Activated CD4-positive, alpha-beta T cell treated with anti-CD3 and anti-CD28 coated beads for 36 hours (primary cell): ENCODE data around the gene CFAP68. TPM values are rescaled to one million over a fixed set of nuclear protein-coding genes. Genes with fewer than 3 reads are reported as not detected.
A peak's percentile ranks its signal among the peaks of the same experiment; 100 is the strongest.

Experiments
- ATAC-seq: fragments of 200-7000 bp; cut with Tn5 transposase; one replicate; pipeline ENCODE4 v1.10.0; 2021; ENCODE audit warnings: mild to moderate bottlenecking, moderate library complexity
- CTCF ChIA-PET: fragments of 350-600 bp; sonication (Branson Sonifier 250); formaldehyde crosslinking; loops from one replicate; lab custom pipeline; 2021; ENCODE audit warnings: antibody characterized with exemption; lab: Charles Lee
- POLR2A ChIA-PET: fragments of 350-600 bp; sonication (Branson Sonifier 250); formaldehyde crosslinking; loops from one replicate; lab custom pipeline; 2021; ENCODE audit warnings: antibody characterized with exemption, inconsistent platforms; lab: Charles Lee
- DNase-seq: peaks from one replicate; pipeline ENCODE4 v3.0.0-alpha.2; 2020
- H3K27ac Mint-ChIP-seq: one replicate; pipeline ENCODE4 v1.8.0; 2021; ENCODE audit warnings: mixed read lengths
- H3K27me3 Mint-ChIP-seq: one replicate; pipeline ENCODE4 v1.8.0; 2021; ENCODE audit warnings: mixed read lengths
- H3K36me3 Mint-ChIP-seq: one replicate; pipeline ENCODE4 v1.8.0; 2021; ENCODE audit warnings: low read depth, mixed read lengths
- H3K4me1 Mint-ChIP-seq: one replicate; pipeline ENCODE4 v1.8.0; 2021; ENCODE audit warnings: mixed read lengths
- H3K4me3 Mint-ChIP-seq: one replicate; pipeline ENCODE4 v1.8.0; 2021; ENCODE audit warnings: mild to moderate bottlenecking, moderate library complexity, mixed read lengths
- H3K9me3 Mint-ChIP-seq: one replicate; pipeline ENCODE4 v1.8.0; 2021; ENCODE audit warnings: low read depth, mixed read lengths
- intact Hi-C, 2 experiments: fragments of 100-400 bp; cut with DNase I in 1 of 2; cut with micrococcal nuclease in 1 of 2; formaldehyde crosslinking; loops; one replicate each; pipeline versions ENCODE4 v1.14.2 to v1.15.1; 2022 to 2024; cut with DNase I, micrococcal nuclease
- total RNA-seq, 2 experiments: library from RNA; stranded (reverse); gene quantifications; one replicate each; pipeline ENCODE4 v1.2.3, GENCODE V29; 2021

Gene CFAP68
- 10 to 100 TPM; 32.1 to 49.7 TPM for total RNA-seq

DNA sequence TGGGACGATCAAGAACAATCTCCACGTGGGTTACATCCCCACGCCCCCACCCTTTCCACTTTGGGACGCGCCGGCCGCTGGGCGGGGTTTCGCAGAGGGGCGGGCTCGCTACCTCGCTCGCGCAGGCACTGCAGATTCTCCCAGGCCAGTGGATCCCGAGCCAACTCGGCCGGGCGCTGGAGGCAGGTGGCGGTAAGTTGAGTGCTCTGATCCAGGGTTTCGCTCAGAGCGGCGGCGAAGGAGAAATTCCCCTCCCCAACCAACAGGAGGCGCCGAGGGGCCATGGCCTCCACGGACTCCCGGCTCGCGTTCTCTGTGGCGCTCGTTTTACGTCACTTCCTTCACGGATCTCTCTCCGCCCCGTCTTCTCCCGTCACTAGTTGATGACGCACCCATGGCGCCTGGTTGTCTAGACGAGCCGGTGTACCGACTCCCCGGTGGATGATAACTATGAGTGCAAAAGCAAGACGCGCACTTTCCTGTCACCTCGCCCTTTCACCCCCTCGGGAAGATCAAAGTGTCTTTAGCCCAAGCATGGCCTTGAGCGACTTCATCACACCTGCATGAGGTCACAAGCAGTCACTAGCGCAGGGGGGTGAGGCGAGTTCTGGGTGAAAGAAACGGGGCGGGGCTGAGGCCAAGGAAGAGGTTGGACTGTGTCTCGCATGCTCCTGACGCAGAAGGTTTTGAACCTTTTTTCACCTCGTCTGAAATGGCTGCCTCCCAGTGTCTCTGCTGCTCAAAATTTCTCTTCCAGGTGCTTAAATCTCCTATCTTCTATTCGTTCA is at the start of gene CFAP68, which contains the start of gene FDXACB1:
Gene CFAP68, plus strand, starts transcription at position 693 of the 788 bp plus-strand sequence. Its CDS starts 20 bp downstream, at position 713.
Gene FDXACB1, minus strand, starts transcription at position 317 of the 788 bp plus-strand sequence. Its CDS starts 33 bp downstream, at position 284.
- peak; percentile 92 for ATAC-seq
- POLR2A ChIA-PET, result no interaction called here
- Mint-ChIP-seq H3K4me3 (peak within 1 kb of the TSS; percentile 78), H3K36me3 (peaks cover 8% of the 10 kb centered on the region), H3K9me3 (no peaks in the 10 kb centered on the region), H3K4me1 (peaks cover 26% of the 10 kb centered on the region), H3K27me3 (no peaks in the 10 kb centered on the region), H3K27ac (peak within 1 kb of the TSS; percentile 96)
- intact Hi-C loops, result loop anchor here (1.0 to 10.0 kb wide), 15 partner anchors 8 to 401 kb away; partner anchors contain the start of genes ALG9 (in 2 of the 2), BCO2 (in 2 of the 2), DLAT (in 2 of the 2) and SDHD (in 2 of the 2)
- CTCF ChIA-PET, result interaction anchor here (0.6 to 1.6 kb wide), 5 partner anchors 53 to 349 kb away, joined by 3 to 5 read pairs (median 5); no protein-coding TSS in a partner anchor
- DNase-seq, result peak; percentile 97

- Mint-ChIP-seq H3K27me3 (no peaks in the 10 kb centered on the region), H3K4me3 (no peak overlapping the region), H3K9me3 (no peaks in the 10 kb centered on the region), H3K27ac (no peak overlapping the region), H3K36me3 (peaks cover 35% of the 10 kb centered on the region), H3K4me1 (peaks cover 23% of the 10 kb centered on the region)
- ATAC-seq (no peak), DNase-seq (no peak)
- ChIA-PET POLR2A (interaction anchor here (0.6 kb wide), 1 partner anchor 27 kb away, joined by 3 read pairs; no protein-coding TSS in a partner anchor), CTCF (interaction anchor here (0.9 to 4.3 kb wide), 4 partner anchors 9 to 275 kb away, joined by 3 to 22 read pairs (median 12); no protein-coding TSS in a partner anchor)
- intact Hi-C loops, result no loop called here
Observed at GRCh38 chr11:111833524-111833923, 45.8 kb upstream of the CFAP68 start.

- ChIA-PET CTCF (interaction anchor here (0.6 to 4.3 kb wide), 7 partner anchors 8 to 268 kb away, joined by 3 to 22 read pairs (median 5); no protein-coding TSS in a partner anchor), POLR2A (no interaction called here)
- no peak for ATAC-seq
- H3K27me3 Mint-ChIP-seq, result no peaks in the 10 kb centered on the region
- H3K4me1 Mint-ChIP-seq, result peaks cover 14% of the 10 kb centered on the region
- intact Hi-C loops, result no loop called here
- H3K36me3 Mint-ChIP-seq, result peaks cover 37% of the 10 kb centered on the region
- H3K9me3 Mint-ChIP-seq, result no peaks in the 10 kb centered on the region
- no peak overlapping the region for H3K27ac Mint-ChIP-seq
- DNase-seq, result no peak
- no peak overlapping the region for H3K4me3 Mint-ChIP-seq
Observed at GRCh38 chr11:111834432-111835163, 44.7 kb upstream of the CFAP68 start.

DNA sequence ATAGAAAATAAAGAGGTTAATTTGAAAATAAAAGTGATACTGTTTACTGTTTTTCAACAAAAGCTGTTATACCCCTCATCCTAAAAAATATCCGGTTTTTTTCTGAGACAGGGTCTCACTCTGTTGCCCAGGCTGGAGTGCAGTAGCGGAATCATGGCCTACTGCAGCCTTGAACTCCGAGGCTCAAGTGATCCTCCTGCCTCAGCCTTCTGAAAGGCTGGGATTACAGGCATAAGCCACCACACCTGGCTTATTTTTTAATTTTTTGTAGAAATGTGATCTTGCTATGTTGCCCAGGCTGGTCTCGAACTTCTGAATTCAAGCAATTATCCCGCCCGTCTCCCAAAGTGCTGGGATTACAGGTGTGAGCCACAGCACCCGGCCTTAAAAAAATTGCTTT is 43.7 kb upstream of the CFAP68 start:
- Mint-ChIP-seq H3K9me3 (no peaks in the 10 kb centered on the region), H3K4me1 (peaks cover 6% of the 10 kb centered on the region), H3K27me3 (no peaks in the 10 kb centered on the region), H3K27ac (no peak overlapping the region), H3K4me3 (no peak overlapping the region), H3K36me3 (peaks cover 37% of the 10 kb centered on the region)
- POLR2A ChIA-PET, result no interaction called here
- CTCF ChIA-PET, result interaction anchor here (0.9 to 3.7 kb wide), 4 partner anchors 10 to 269 kb away, joined by 3 to 18 read pairs (median 5); no protein-coding TSS in a partner anchor
- no peak for ATAC-seq
- intact Hi-C loops, result no loop called here
- no peak for DNase-seq

GRCh38 chr11:111836162-111836561 is 43.2 kb upstream of the CFAP68 start:
- CTCF ChIA-PET, result interaction anchor here (3.7 kb wide), 1 partner anchor 9 kb away, joined by 18 read pairs; no protein-coding TSS in a partner anchor
- peaks cover 37% of the 10 kb centered on the region for H3K36me3 Mint-ChIP-seq
- POLR2A ChIA-PET, result no interaction called here
- DNase-seq (no peak), ATAC-seq (no peak)
- H3K9me3 Mint-ChIP-seq, result no peaks in the 10 kb centered on the region
- peaks cover 7% of the 10 kb centered on the region for H3K4me1 Mint-ChIP-seq
- H3K27me3 Mint-ChIP-seq, result no peaks in the 10 kb centered on the region
- no peak overlapping the region for H3K27ac Mint-ChIP-seq
- intact Hi-C loops, result no loop called here
- H3K4me3 Mint-ChIP-seq, result no peak overlapping the region

DNA sequence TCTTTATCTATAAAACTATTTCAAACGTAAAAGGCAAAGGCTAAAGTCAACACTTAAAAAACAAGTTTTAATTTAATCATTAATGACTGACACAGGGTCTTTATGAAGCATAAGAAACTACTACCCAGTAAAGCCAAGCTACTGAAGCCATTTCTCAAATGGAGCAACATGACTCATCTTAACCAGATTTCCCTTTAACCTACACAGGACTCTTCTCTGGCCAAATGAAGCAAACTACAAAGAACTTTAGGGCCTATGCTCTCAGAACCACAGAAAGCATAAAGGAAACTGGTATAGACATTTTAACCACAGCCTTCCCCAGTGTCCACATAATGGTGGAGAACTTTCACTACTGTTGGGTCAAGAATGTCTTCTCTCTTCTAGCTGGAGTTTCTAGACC is 42.6 kb upstream of the CFAP68 start:
- Mint-ChIP-seq H3K27me3 (no peaks in the 10 kb centered on the region), H3K9me3 (no peaks in the 10 kb centered on the region), H3K36me3 (peaks cover 34% of the 10 kb centered on the region), H3K27ac (no peak overlapping the region), H3K4me3 (no peak overlapping the region), H3K4me1 (peaks cover 9% of the 10 kb centered on the region)
- no peak for DNase-seq
- intact Hi-C loops, result no loop called here
- CTCF ChIA-PET, result interaction anchor here (0.8 kb wide), 1 partner anchor 10 kb away, joined by 3 read pairs; no protein-coding TSS in a partner anchor
- POLR2A ChIA-PET, result interaction anchor here (0.6 kb wide), 1 partner anchor 277 kb away, joined by 3 read pairs; no protein-coding TSS in a partner anchor
- ATAC-seq, result no peak

GRCh38 chr11:111837366-111837891 is 41.9 kb upstream of the CFAP68 start:
- Mint-ChIP-seq H3K9me3 (no peaks in the 10 kb centered on the region), H3K36me3 (peaks cover 34% of the 10 kb centered on the region), H3K4me1 (peaks cover 9% of the 10 kb centered on the region), H3K27me3 (no peaks in the 10 kb centered on the region), H3K27ac (no peak overlapping the region), H3K4me3 (no peak overlapping the region)
- CTCF ChIA-PET, result interaction anchor here (0.8 to 1.2 kb wide), 2 partner anchors 9 to 60 kb away, joined by 3 read pairs; no protein-coding TSS in a partner anchor
- intact Hi-C loops, result no loop called here
- POLR2A ChIA-PET, result no interaction called here
- DNase-seq, result no peak
- no peak for ATAC-seq

GRCh38 chr11:111838054-111838453 is 41.3 kb upstream of the CFAP68 start:
- peaks cover 32% of the 10 kb centered on the region for H3K36me3 Mint-ChIP-seq
- no peak overlapping the region for H3K27ac Mint-ChIP-seq
- peaks cover 9% of the 10 kb centered on the region for H3K4me1 Mint-ChIP-seq
- H3K27me3 Mint-ChIP-seq, result no peaks in the 10 kb centered on the region
- H3K4me3 Mint-ChIP-seq, result no peak overlapping the region
- no peak for DNase-seq
- intact Hi-C loops, result no loop called here
- ChIA-PET POLR2A (no interaction called here), CTCF (interaction anchor here (0.6 to 1.2 kb wide), 6 partner anchors 59 to 276 kb away, joined by 3 to 8 read pairs (median 3); no protein-coding TSS in a partner anchor)
- no peaks in the 10 kb centered on the region for H3K9me3 Mint-ChIP-seq
- ATAC-seq, result no peak

DNA sequence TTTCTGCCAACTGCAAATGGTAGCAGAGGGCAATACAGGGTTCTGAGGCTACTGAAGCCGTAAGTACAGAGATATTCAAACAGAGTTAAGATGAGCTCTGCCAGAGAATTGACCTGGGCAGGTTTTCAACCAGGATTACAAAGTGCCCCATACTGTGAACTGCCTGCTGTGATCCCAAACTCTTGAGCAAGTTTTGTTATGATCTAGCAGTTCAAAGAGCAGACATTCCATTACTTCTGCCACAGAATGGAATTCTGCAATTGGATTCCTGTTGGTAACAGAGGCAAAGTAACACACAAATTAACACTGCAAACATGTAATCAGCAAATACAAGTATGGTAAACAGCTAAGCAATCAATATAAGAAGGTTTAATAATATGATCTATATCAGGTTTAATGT is 39.2 kb upstream of the CFAP68 start:
- H3K9me3 Mint-ChIP-seq, result no peaks in the 10 kb centered on the region
- POLR2A ChIA-PET, result no interaction called here

GRCh38 chr11:111841370-111842053 is 37.8 kb upstream of the CFAP68 start:
- DNase-seq (peak; percentile 94), ATAC-seq (peak; percentile 95)
- CTCF ChIA-PET, result interaction anchor here (0.6 to 3.0 kb wide), 26 partner anchors 9 to 386 kb away, joined by 3 to 22 read pairs (median 4); partner anchors contain the start of gene ALG9
- Mint-ChIP-seq H3K27ac (no peak overlapping the region), H3K36me3 (peaks cover 18% of the 10 kb centered on the region), H3K27me3 (no peaks in the 10 kb centered on the region), H3K4me1 (peaks cover 9% of the 10 kb centered on the region), H3K9me3 (no peaks in the 10 kb centered on the region), H3K4me3 (no peak overlapping the region)
- intact Hi-C loops, result loop anchor here (1.0 to 5.0 kb wide), 8 partner anchors 64 to 387 kb away; partner anchors contain the start of gene SIK2 (in 2 of the 2)
- POLR2A ChIA-PET, result no interaction called here

More for the DNA sequence above, 39.2 kb upstream of the CFAP68 start:
- H3K27me3 Mint-ChIP-seq, result no peaks in the 10 kb centered on the region
- no peak overlapping the region for H3K4me3 Mint-ChIP-seq
- DNase-seq (no peak), ATAC-seq (no peak)
- H3K27ac Mint-ChIP-seq, result no peak overlapping the region
- intact Hi-C loops, result loop anchor here (2.0 to 5.0 kb wide), 4 partner anchors 63 to 253 kb away; partner anchors contain the start of gene SIK2 (in 1 of the 2)
- CTCF ChIA-PET, result interaction anchor here (0.7 to 1.3 kb wide), 3 partner anchors 138 to 255 kb away, joined by 3 read pairs; no protein-coding TSS in a partner anchor
- H3K4me1 Mint-ChIP-seq, result peaks cover 9% of the 10 kb centered on the region
- H3K36me3 Mint-ChIP-seq, result peaks cover 26% of the 10 kb centered on the region
